Endometrial microvascular endothelial cells (primary cell): ENCODE measurements around the gene UBR4. TPM values are rescaled to one million over a fixed set of nuclear protein-coding genes. Genes with fewer than 3 reads are reported as not detected.
"Not testable (repeated sequence)": the region's sequence is repeated elsewhere in the genome, so short reads cannot be mapped to it uniquely, and the experiment has no call there.

Experiments
- in situ Hi-C: cut with HindIII; loops from 2 replicates; pipeline ENCODE4 v1.10.0; 2017; ENCODE audit warnings: low sequenced_read_pairs, low pct_unique_long_range_greater_than_20kb; ENCODE audit errors: inconsistent ontology term
- total RNA-seq: library from RNA; depleted of rRNA; stranded (reverse); fragments of >200 nt; gene quantifications from one replicate; pipeline ENCODE4 v1.2.3, GENCODE V29; 2015; ENCODE audit errors: inconsistent ontology term

UBR4 gene
- total RNA-seq, 1 donor from 2014 or later, result 56.1 TPM

- in situ Hi-C loops, result no loop called here
Measured at GRCh38 chr1:19198820-19199219, 11.2 kb downstream of the UBR4 start.

DNA sequence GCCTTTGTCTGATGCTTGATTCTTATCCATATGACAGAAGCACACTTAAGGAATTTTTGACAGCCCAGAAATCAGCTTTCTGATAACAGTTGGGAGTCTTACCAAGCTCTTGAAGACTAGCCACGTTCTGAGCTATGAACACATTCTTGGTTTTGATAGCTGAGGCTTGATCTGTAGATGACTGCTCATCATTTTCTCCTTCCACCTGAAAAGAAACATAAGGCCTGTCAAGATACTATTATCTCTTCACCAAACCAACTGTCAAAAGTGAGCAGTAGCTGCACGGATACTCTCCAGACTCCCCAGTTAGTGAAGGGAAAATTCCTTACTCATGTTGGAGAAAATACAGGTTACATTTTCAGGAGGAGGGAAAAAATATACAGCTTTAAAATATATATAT lies 12.2 kb downstream of the UBR4 start:
- in situ Hi-C loops, result no loop called here

DNA sequence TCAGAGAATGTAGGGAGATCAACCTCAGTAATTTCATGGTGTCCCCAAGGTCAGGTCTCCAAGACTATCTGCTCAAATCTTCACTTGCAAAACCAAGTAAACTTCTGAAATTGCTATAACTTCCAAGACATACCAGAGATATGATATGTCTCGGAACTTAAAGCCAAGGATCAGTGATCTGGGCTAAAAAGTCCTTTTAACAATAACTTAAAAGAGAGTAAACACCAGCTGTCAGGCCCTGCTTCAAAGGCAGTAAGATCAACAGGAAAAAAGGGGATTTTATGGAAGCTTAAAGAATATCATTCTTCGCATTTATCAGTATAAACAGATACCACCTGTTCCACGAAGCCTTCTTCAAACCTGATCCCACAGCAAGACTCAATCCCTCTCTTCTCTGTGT lies 13.7 kb downstream of the UBR4 start:
- in situ Hi-C loops, result no loop called here

DNA sequence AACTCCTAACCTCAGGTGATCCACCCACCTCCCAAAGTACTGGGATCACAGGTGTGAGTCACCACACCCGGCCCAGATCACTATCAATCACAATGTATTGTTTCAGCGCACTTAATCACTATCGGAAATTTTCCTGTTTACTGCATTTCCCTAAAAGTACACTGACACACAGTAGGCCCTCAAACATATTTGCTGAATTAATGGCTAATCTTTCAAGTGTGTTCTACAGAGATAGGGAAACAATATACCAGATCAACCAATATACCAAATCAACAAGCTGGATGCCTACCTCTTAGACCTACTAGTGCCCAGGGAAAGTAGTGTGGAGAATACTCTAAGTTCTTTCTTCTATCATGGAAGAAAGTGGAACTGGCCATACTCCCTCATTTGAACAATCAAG lies 17.1 kb downstream of the UBR4 start:
- in situ Hi-C loops, result no loop called here

- in situ Hi-C loops, result no loop called here
Measured at GRCh38 chr1:19191811-19192210, 18.3 kb downstream of the UBR4 start.

- in situ Hi-C loops, result no loop called here
Measured at GRCh38 chr1:19190468-19190867, 19.6 kb downstream of the UBR4 start.

- in situ Hi-C loops, result no loop called here
Measured at GRCh38 chr1:19189270-19189669, 20.8 kb downstream of the UBR4 start.

- in situ Hi-C loops, result no loop called here
Measured at GRCh38 chr1:19187852-19188251, 22.2 kb downstream of the UBR4 start.

DNA sequence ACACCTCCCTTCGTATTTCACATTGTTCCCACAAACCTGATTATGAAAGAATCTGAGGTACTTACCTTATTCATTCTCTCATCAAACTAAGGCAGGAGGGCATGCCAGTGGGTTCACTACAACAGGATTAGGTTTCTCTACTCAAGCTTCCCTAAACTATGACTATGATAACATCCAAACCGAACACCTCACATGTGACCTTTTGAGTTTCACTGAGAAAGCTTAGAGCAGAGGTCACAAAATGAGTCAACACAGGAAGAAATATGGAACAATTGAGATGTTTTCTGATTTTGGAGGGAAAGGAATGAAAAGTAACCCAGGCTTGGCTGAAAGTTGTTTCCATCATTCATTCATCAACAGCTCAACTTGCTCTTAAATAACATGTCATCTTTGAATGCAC lies 24.1 kb downstream of the UBR4 start:
- in situ Hi-C loops, result no loop called here

DNA sequence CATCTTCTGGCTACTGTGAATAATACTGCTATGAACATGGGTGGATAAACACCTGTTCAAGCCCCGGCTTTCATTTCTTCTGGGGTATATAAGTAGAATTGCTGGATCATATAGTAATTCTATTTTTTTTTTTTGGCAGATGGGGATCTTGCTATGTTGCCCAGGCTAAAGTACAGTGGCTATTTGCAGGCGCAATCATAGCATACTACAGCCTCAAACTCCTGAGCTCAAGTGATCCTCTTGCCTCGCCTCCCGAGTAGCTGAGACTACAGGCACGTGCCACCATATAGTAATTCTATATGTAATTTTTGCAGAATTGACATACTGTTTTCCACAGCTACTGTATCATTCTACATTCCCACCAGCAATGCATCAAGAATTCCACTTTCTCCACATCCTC lies 27.8 kb downstream of the UBR4 start:
- in situ Hi-C loops, result no loop called here

DNA sequence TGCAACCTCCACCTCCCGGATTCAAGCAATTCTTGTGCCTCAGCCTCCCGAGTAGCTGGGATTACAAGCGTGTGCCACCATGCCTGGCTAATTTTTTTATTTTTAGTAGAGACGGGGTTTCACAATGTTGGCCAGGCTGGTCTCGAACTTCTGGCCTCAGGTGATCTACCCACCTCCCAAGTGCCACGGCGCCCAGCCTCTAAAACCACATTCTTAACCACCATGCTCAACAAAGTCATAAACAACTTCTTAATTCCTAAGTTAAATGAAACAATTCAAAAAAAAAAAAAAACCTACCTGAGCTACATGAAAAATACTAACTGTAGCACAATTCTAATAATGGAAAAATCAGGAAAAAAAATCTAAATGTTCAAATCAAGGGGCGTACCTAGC lies 29.8 kb downstream of the UBR4 start:
- in situ Hi-C loops, result not testable (repeated sequence)

DNA sequence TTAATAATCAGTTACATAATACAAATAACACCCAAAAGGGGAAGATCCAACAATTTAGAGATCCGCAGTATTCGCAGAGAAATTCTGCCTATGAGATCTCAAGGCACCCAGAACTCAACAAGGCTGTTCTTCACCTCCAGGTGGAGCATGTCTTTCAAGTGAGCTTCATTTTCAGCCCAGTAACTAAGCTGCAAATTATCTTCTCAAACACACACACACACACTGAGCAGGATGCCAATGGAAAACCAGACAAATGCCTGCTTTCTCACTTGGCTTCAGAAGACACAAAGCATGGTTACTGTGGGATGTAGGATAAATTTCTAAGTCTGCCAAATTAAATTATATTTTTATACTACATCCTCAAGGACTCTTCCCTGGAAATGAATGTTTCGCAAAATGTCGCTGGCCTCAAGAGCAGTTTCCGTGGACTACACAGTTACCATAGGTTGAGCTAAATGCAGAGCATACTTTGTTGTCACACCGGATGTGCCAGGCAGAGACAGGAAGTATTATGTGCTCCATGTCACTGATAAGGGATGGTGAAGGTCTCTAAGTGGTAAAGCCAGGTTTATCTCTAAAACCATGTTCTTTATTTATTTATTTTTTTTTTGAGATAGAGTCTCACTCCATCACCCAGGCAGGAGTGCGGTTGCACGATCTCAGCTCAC lies 30.3 kb downstream of the UBR4 start:
- in situ Hi-C loops, result no loop called here

GRCh38 chr1:19178734-19179398 lies 31.2 kb downstream of the UBR4 start:
- in situ Hi-C loops, result no loop called here

- in situ Hi-C loops, result no loop called here
Measured at GRCh38 chr1:19177811-19178210, 32.3 kb downstream of the UBR4 start.

GRCh38 chr1:19169642-19170041 lies 40.4 kb downstream of the UBR4 start:
- in situ Hi-C loops, result no loop called here

DNA sequence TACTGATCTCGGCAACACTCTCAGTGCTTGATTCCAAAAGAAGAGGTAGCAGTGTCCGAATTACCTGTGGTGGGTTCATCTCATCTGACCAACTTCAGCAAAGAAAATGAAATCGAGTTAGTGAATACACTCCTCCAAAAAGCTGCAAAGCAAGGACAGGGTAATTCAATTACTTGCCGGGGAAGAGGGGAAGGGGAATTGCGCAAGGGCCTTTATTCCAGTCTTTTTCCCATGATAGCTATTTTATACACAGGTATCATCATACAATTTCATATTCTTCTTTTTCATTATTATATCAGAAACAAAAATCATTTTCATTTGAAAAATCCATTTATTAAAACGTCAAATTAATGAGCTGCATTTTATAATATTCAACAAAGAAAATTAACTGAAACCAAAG lies 42.9 kb downstream of the UBR4 start:
- in situ Hi-C loops, result no loop called here

GRCh38 chr1:19166066-19166465 lies 44.0 kb downstream of the UBR4 start:
- in situ Hi-C loops, result no loop called here

DNA sequence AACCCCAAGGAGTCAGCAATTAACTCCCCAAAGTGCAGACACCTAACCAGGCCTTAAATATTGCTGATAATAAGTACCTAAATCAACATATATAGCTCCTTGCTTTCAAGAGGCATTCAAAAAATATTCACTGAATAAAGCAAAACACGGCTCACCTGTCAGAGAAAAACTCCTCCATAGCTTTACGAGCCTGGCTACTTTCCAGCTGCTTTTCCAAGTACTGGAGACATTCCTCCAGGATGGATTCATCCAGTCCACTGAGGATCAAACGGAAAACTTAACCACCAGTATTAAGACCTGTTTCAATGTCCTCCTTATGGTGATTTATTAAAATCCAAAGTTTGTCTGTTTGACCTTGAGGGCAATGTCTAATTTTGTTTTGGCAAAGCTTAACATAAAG lies 44.6 kb downstream of the UBR4 start:
- in situ Hi-C loops, result no loop called here

DNA sequence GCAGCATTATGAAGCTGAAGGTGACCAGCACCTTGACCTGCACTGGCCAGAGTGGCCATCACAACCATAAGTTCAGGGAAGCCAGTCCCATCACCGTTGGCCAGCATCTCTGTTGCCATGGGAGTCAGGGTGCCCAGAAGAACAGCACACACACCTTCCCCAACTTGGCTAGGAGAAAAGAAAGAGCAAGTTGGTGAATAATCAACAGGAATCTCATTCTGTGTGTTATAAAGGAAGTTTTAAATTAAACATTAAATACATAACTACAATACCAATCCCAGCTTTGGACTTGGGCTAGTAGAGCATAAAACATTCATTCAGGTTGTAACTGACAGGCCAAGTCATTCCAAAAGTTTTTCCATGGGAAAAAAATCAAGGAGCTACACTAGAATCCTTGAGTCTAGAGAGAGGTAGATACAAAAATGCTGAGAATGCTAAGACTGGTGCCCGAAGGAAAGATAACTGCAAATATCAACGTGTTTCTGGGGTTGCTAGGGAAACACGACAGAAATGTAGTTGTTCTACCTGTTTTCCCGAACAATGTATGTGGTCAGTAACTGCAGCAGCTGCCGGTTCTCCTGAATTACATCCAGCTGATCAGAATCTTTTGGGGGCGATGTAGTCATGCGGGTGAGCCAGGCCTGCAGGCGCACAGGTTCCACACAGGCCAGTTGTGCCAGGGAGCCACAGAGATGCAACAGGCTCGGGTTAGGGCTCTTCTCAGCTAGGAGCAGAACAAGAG lies 45.6 kb downstream of the UBR4 start:
- in situ Hi-C loops, result no loop called here

DNA sequence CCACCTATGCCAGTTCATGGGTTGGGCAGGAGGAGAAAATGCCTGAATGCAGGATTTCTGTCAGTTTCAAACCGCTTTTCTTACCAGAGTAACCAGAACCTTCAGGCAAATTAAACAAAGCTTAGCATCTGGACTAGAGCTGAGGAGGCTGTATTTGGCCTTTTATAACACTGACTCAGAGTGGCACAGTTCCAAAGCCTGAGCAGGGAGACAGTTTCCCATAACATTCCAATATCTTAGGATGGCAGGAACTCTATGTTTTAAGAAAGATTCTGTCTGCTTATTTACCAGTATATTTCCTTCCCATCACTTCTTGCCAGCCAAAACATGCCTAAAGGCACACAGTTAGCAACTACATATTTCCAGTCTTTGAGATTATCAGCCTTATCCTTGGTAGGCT lies 46.8 kb downstream of the UBR4 start:
- in situ Hi-C loops, result no loop called here
